HEK293 (cell line): Measurements from ENCODE around the gene PERCC1.

ENCODE experiments used
- CTCF ChIA-PET: fragments of 350-600 bp; formaldehyde crosslinking; extraction: SDS; loops from one replicate; lab custom pipeline; 2021; ENCODE audit warnings: antibody characterized with exemption; lab: Yijun Ruan, JAX
- POLR2A ChIA-PET: fragments of 300-600 bp; formaldehyde crosslinking; extraction: SDS; loops from one replicate; lab custom pipeline; 2020; ENCODE audit warnings: antibody characterized with exemption, inconsistent platforms; lab: Yijun Ruan, JAX
- H3K27ac ChIP-seq: fragments of 200-500 bp; sonication (Bioruptor generic); 2 replicates; pipeline ENCODE4 v1.5.1; 2014; ENCODE audit warnings: low read depth, low read length, control low read depth, inconsistent platforms; ENCODE audit errors: extremely low read depth
- H3K36me3 ChIP-seq, 2 experiments: fragments of 200-500 bp in 1 of 2; sonication (Bioruptor generic) in 1 of 2; 1 replicate in 1 of 2; 2 replicates in 1 of 2; pipeline ENCODE4 v1.5.1; 2014 to 2017; ENCODE audit warnings: inconsistent platforms in 2 of 2, low read length in 2 of 2; ENCODE audit not compliant: control insufficient read depth in 2 of 2, insufficient read depth in 1 of 2
- H3K4me1 ChIP-seq: fragments of 200-500 bp; sonication (Bioruptor generic); 2 replicates; pipeline ENCODE4 v1.5.1; 2014; ENCODE audit warnings: mild to moderate bottlenecking, low read length, inconsistent platforms; ENCODE audit not compliant: control insufficient read depth, insufficient read depth
- H3K4me3 ChIP-seq: 2 replicates; pipeline ENCODE4 v1.5.1; 2011; ENCODE audit warnings: low read depth, mild to moderate bottlenecking, control low read depth, low read length, moderate library complexity
- H3K9me3 ChIP-seq: fragments of 200-500 bp; sonication (Bioruptor generic); 2 replicates; pipeline ENCODE4 v1.5.1; 2014; ENCODE audit warnings: low read depth, low read length, inconsistent platforms; ENCODE audit not compliant: control insufficient read depth, insufficient read depth
- ATF2 ChIP-seq: fragments of 450-650 bp; formaldehyde crosslinking; IDR thresholded peaks from 2 replicates; pipeline ENCODE4 v1.5.1; 2016; ENCODE audit warnings: missing biosample characterization, missing genetic modification characterization, low read depth
- GLIS2 ChIP-seq: fragments of 450-650 bp; formaldehyde crosslinking; IDR thresholded peaks from 2 replicates; pipeline ENCODE4 v1.5.1; 2016; ENCODE audit warnings: missing biosample characterization, missing genetic modification characterization
- HIC1 ChIP-seq: fragments of 450-650 bp; formaldehyde crosslinking; IDR thresholded peaks from 2 replicates; pipeline ENCODE4 v1.5.1; 2016; ENCODE audit warnings: missing biosample characterization, missing genetic modification characterization
- HOXD13 ChIP-seq: sonication (generic); formaldehyde crosslinking; IDR thresholded peaks from 2 replicates; pipeline ENCODE4 v1.8.0; 2022; ENCODE audit warnings: missing genetic modification reagents, borderline replicate concordance
- INSM2 ChIP-seq: fragments of 450-650 bp; formaldehyde crosslinking; IDR thresholded peaks from 2 replicates; pipeline ENCODE4 v1.5.1; 2016; ENCODE audit warnings: missing biosample characterization, missing genetic modification characterization
- KLF10 ChIP-seq: fragments of 450-650 bp; IDR thresholded peaks from 2 replicates; pipeline ENCODE4 v1.5.1; 2018; ENCODE audit warnings: missing biosample characterization, mild to moderate bottlenecking, missing genetic modification characterization
- ZBTB11 ChIP-seq: fragments of 450-650 bp; formaldehyde crosslinking; conservative IDR thresholded peaks from 2 replicates; pipeline ENCODE4 v1.5.1; 2016; ENCODE audit warnings: low read depth, missing biosample characterization, missing genetic modification characterization
- ZNF16 ChIP-seq: fragments of 450-650 bp; formaldehyde crosslinking; IDR thresholded peaks from 2 replicates; pipeline ENCODE4 v1.5.1; 2016; ENCODE audit warnings: low read depth, missing biosample characterization, missing genetic modification characterization
- ZNF214 ChIP-seq: fragments of 450-650 bp; formaldehyde crosslinking; IDR thresholded peaks from 2 replicates; pipeline ENCODE4 v1.5.1; 2017; ENCODE audit warnings: missing biosample characterization, mild to moderate bottlenecking, missing genetic modification characterization, borderline replicate concordance
- ZNF24 ChIP-seq: fragments of 450-650 bp; formaldehyde crosslinking; IDR thresholded peaks from 2 replicates; pipeline ENCODE4 v1.5.1; 2016; ENCODE audit warnings: missing biosample characterization, missing genetic modification characterization
- ZNF266 ChIP-seq: fragments of 450-650 bp; formaldehyde crosslinking; IDR thresholded peaks from 2 replicates; pipeline ENCODE4 v1.5.1; 2016; ENCODE audit warnings: missing biosample characterization, missing genetic modification characterization, low read depth
- ZNF350 ChIP-seq: fragments of 450-650 bp; formaldehyde crosslinking; IDR thresholded peaks from 2 replicates; pipeline ENCODE4 v1.5.0; 2017; ENCODE audit warnings: missing biosample characterization, mild to moderate bottlenecking, missing genetic modification characterization
- ZNF391 ChIP-seq: fragments of 450-650 bp; formaldehyde crosslinking; IDR thresholded peaks from 2 replicates; pipeline ENCODE4 v1.5.1; 2016; ENCODE audit warnings: low read depth, missing biosample characterization, missing genetic modification characterization, borderline replicate concordance
- ZNF394 ChIP-seq: fragments of 450-650 bp; formaldehyde crosslinking; IDR thresholded peaks from 2 replicates; pipeline ENCODE4 v1.5.1; 2016; ENCODE audit warnings: missing biosample characterization, missing genetic modification characterization, mild to moderate bottlenecking, moderate library complexity, borderline replicate concordance
- ZNF623 ChIP-seq: fragments of 450-650 bp; formaldehyde crosslinking; IDR thresholded peaks from 2 replicates; pipeline ENCODE4 v1.5.1; 2016; ENCODE audit warnings: missing biosample characterization, missing genetic modification characterization
- ZNF692 ChIP-seq: fragments of 450-650 bp; formaldehyde crosslinking; IDR thresholded peaks from 2 replicates; pipeline ENCODE4 v1.5.1; 2016; ENCODE audit warnings: missing biosample characterization, missing genetic modification characterization
- ZSCAN23 ChIP-seq: fragments of 450-650 bp; formaldehyde crosslinking; IDR thresholded peaks from 2 replicates; pipeline ENCODE4 v1.5.1; 2016; ENCODE audit warnings: missing biosample characterization, missing genetic modification characterization

The PERCC1 gene

GRCh38 chr16:1469693-1470201, 38.9 kb downstream of the PERCC1 start:
- H3K36me3 ChIP-seq = no peaks in the 10 kb centered on the region
- CTCF ChIA-PET = no interaction called here

GRCh38 chr16:1470481-1471251, 39.8 kb downstream of the PERCC1 start:
- TF ChIP-seq ATF2 (tag by site-specific recombination) = no peak
- TF ChIP-seq INSM2 = no peak
- no peak for TF ChIP-seq ZNF214
- TF ChIP-seq HOXD13 (CRISPR knock-in tag) = no peak
- TF ChIP-seq ZNF692 (tag by site-specific recombination) = no peak
- no peak for TF ChIP-seq ZNF24 (tag by site-specific recombination)
- no peak for TF ChIP-seq KLF10 (tag by site-specific recombination)
- no peak for TF ChIP-seq GLIS2 (tag by site-specific recombination)
- TF ChIP-seq ZSCAN23 = no peak
- TF ChIP-seq ZNF16 (tag by site-specific recombination) = no peak
- TF ChIP-seq ZNF266 (tag by site-specific recombination) = no peak
- no peak for TF ChIP-seq ZNF391 (tag by site-specific recombination)
- CTCF ChIA-PET = interaction anchor here (0.8 kb wide), 1 partner anchor 107 kb away, joined by 3 read pairs; no protein-coding TSS in a partner anchor
- POLR2A ChIA-PET = no interaction called here
- no peaks in the 10 kb centered on the region for H3K9me3 ChIP-seq
- no peak overlapping the region for H3K4me3 ChIP-seq
- H3K27ac ChIP-seq = no peak overlapping the region
- H3K36me3 ChIP-seq = no peaks in the 10 kb centered on the region
- H3K4me1 ChIP-seq = peaks cover 3% of the 10 kb centered on the region; the same call in 1 of the 2 replicates

More at GRCh38 chr16:1469693-1470201, 38.9 kb downstream of the PERCC1 start:
- TF ChIP-seq HIC1 (tag by site-specific recombination) (no peak), ZNF350 (tag by site-specific recombination) (no peak), ZNF394 (tag by site-specific recombination) (no peak), ZNF623 (no peak), ZBTB11 (tag by site-specific recombination) (no peak)
- TF ChIP-seq, all 188 proteins: peak for 0
- POLR2A ChIA-PET = no interaction called here
- Histone ChIP-seq H3K4me3 (no peak overlapping the region), H3K27ac (no peak overlapping the region), H3K9me3 (no peaks in the 10 kb centered on the region), H3K4me1 (peaks cover 3% of the 10 kb centered on the region; the same call in 1 of the 2 replicates)
